Transverse colon (tissue), 4 donors: ENCODE measurements around the gene ADH1B. TPM values are rescaled to one million over a fixed set of nuclear protein-coding genes. Genes with fewer than 3 reads are reported as not detected.

Source experiments
- DNase-seq: peaks from one replicate; pipeline ENCODE4 v3.0.0-alpha.2; 2019
- H3K27ac ChIP-seq, 4 donors: fragments of 200-600 bp; sonication (generic); 2 replicates each; pipeline ENCODE4 v1.5.1; 2016 to 2018; ENCODE audit warnings: inconsistent platforms in 4 of 4
- H3K27me3 ChIP-seq: fragments of 200-600 bp; sonication (generic); 2 replicates; pipeline ENCODE4 v1.5.1; 2017; ENCODE audit warnings: inconsistent platforms
- H3K36me3 ChIP-seq, 4 donors: fragments of 200-600 bp; sonication (generic); 2 replicates each; pipeline ENCODE4 v1.5.1; 2017 to 2019; ENCODE audit warnings: inconsistent platforms in 4 of 4
- H3K4me1 ChIP-seq, 4 donors: fragments of 200-600 bp; sonication (generic); 2 replicates each; pipeline ENCODE4 v1.5.1; 2017 to 2020; ENCODE audit warnings: inconsistent platforms in 4 of 4
- H3K4me3 ChIP-seq, 4 donors: fragments of 200-600 bp; sonication (generic); 1 replicate in 1 of 4; 2 replicates in 3 of 4; pipeline versions ENCODE4 v1.5.1 to v1.6.1; 2017 to 2019; ENCODE audit warnings: inconsistent platforms in 4 of 4
- H3K9me3 ChIP-seq, 2 donors: fragments of 200-600 bp; sonication (generic); 2 replicates each; pipeline ENCODE4 v1.5.1; 2017 to 2019; ENCODE audit warnings: inconsistent platforms in 2 of 2
- EP300 ChIP-seq: sonication (generic); formaldehyde crosslinking; IDR thresholded peaks from one replicate; pipeline ENCODE4 v1.6.1; 2017; ENCODE audit warnings: antibody characterized with exemption, low read depth
- in situ Hi-C, 4 donors: fragments of 200-750 bp; cut with MboI; loops; one replicate each; pipeline versions ENCODE4 v1.15.0 to v1.15.1; 2017; ENCODE audit warnings: low sequenced_read_pairs in 3 of 4, low pct_ligation_motif_present in 1 of 4, low pct_unique_long_range_greater_than_20kb in 1 of 4
- intact Hi-C: fragments of 100-400 bp; cut with DNase I; formaldehyde crosslinking; loops from one replicate; pipeline ENCODE4 v1.15.1; 2023; ENCODE audit warnings: low total_unique reads
- total RNA-seq, 4 donors: library from RNA; depleted of rRNA; stranded (reverse); fragments of >200 nt; gene quantifications; one replicate each; pipeline ENCODE4 v1.1.0, GENCODE V29; 2016

ADH1B gene
- total RNA-seq, 4 donors from 2014 or later = 64.3 to 318 (median 114) TPM

- intact Hi-C loops = no loop called here
- no peak for DNase-seq
- no peak overlapping the region for H3K4me3 ChIP-seq
- no peaks in the 10 kb centered on the region for H3K36me3 ChIP-seq
- no peaks in the 10 kb centered on the region for H3K4me1 ChIP-seq
- H3K9me3 ChIP-seq = no peaks in the 10 kb centered on the region
- H3K27me3 ChIP-seq = no peaks in the 10 kb centered on the region
- in situ Hi-C loops = no loop called here
- H3K27ac ChIP-seq = no peak overlapping the region
- no peak for TF ChIP-seq EP300
Observed at GRCh38 chr4:99264927-99265326, 56.3 kb downstream of the ADH1B start.

Other genes with a start within 250 kb of the ADH1B start
- gene ADH5, start 232.6 kb downstream of the ADH1B start, total RNA-seq = 100 to 1,000 TPM in 2 of 4 donors, 10 to 100 TPM in 2; 63.3 to 159 (median 111) TPM
- 1 to 10 TPM in 1 of 4 donors, under 1 TPM in 1, not detected in 2; 0.55 to 1.1 TPM for gene ADH4, start 177.1 kb downstream of the ADH1B start, total RNA-seq
- gene ADH6, start 102.2 kb downstream of the ADH1B start, total RNA-seq = 10 to 100 TPM in 2 of 4 donors, 1 to 10 TPM in 2; 2.0 to 15.2 (median 8.6) TPM
- not detected for gene ADH1A, start 30.4 kb downstream of the ADH1B start, total RNA-seq
- gene ADH1C, start 31.3 kb upstream of the ADH1B start, total RNA-seq = 100 to 1,000 TPM in 2 of 4 donors, 10 to 100 TPM in 2; 28.1 to 496 (median 231) TPM
- gene ADH7, start 113.9 kb upstream of the ADH1B start, total RNA-seq = not detected
- not detected for gene C4orf17, start 189.6 kb upstream of the ADH1B start, total RNA-seq
- gene TRMT10A, start 242.6 kb upstream of the ADH1B start, total RNA-seq = 1 to 10 TPM in 3 of 4 donors, not detected in 1; 6.0 to 8.1 (median 6.8) TPM